Measurements from ENCODE around the gene MXD4.
A peak's percentile ranks its signal among the peaks of the same experiment; 100 is the strongest.

MXD4 gene

GRCh38 chr4:2257361-2258081 is 4.4 kb downstream of the MXD4 start:
- Histone ChIP-seq H3K27me3 (ENCODE audit: insufficient read depth, poor library complexity, severe bottlenecking) (no peaks in the 10 kb centered on the region), H3K9me3 (ENCODE audit: severe bottlenecking) (no peaks in the 10 kb centered on the region), H3K36me3 (ENCODE audit: low read depth) (peaks cover 27% of the 10 kb centered on the region), H3K4me3 (ENCODE audit: severe bottlenecking) (no peak overlapping the region), H3K4me1 (ENCODE audit: insufficient read depth, poor library complexity, severe bottlenecking) (peaks cover 15% of the 10 kb centered on the region), H3K27ac (ENCODE audit: poor library complexity, severe bottlenecking) (peak overlapping the region; percentile 56)
- ATAC-seq (ENCODE audit: low read depth) = no peak
- peak; percentile 50 for DNase-seq (ENCODE audit: low spot score)
- no peak for TF ChIP-seq CTCF (IDR thresholded peaks at IDR 0.05; ENCODE audit: poor library complexity, severe bottlenecking)

GRCh38 chr4:2256781-2257191 is 5.1 kb downstream of the MXD4 start:
- H3K9me3 ChIP-seq (ENCODE audit: severe bottlenecking) = no peaks in the 10 kb centered on the region

GRCh38 chr4:2256156-2256731 is 5.7 kb downstream of the MXD4 start:
- Histone ChIP-seq H3K27ac (ENCODE audit: poor library complexity, severe bottlenecking) (peak overlapping the region; percentile 56), H3K4me1 (ENCODE audit: insufficient read depth, poor library complexity, severe bottlenecking) (peaks cover 15% of the 10 kb centered on the region), H3K9me3 (ENCODE audit: severe bottlenecking) (no peaks in the 10 kb centered on the region), H3K27me3 (ENCODE audit: insufficient read depth, poor library complexity, severe bottlenecking) (no peaks in the 10 kb centered on the region), H3K4me3 (ENCODE audit: severe bottlenecking) (no peak overlapping the region), H3K36me3 (ENCODE audit: low read depth) (peaks cover 27% of the 10 kb centered on the region)
- peak; percentile 58 for DNase-seq (ENCODE audit: low spot score)
- no peak for ATAC-seq (ENCODE audit: low read depth)
- no peak for TF ChIP-seq CTCF (IDR thresholded peaks at IDR 0.05; ENCODE audit: poor library complexity, severe bottlenecking)

More at GRCh38 chr4:2256781-2257191, 5.1 kb downstream of the MXD4 start:
- H3K4me3 ChIP-seq (ENCODE audit: severe bottlenecking) = no peak overlapping the region
- ATAC-seq (ENCODE audit: low read depth) (no peak), DNase-seq (ENCODE audit: low spot score) (no peak)
- peaks cover 15% of the 10 kb centered on the region for H3K4me1 ChIP-seq (ENCODE audit: insufficient read depth, poor library complexity, severe bottlenecking)
- H3K27me3 ChIP-seq (ENCODE audit: insufficient read depth, poor library complexity, severe bottlenecking) = no peaks in the 10 kb centered on the region
- no peak for TF ChIP-seq CTCF (IDR thresholded peaks at IDR 0.05; ENCODE audit: poor library complexity, severe bottlenecking)
- peak overlapping the region; percentile 56 for H3K27ac ChIP-seq (ENCODE audit: poor library complexity, severe bottlenecking)
- H3K36me3 ChIP-seq (ENCODE audit: low read depth) = peaks cover 27% of the 10 kb centered on the region

GRCh38 chr4:2255501-2256155 is 6.3 kb downstream of the MXD4 start:
- Histone ChIP-seq H3K27ac (ENCODE audit: poor library complexity, severe bottlenecking) (peak overlapping the region; percentile 56), H3K9me3 (ENCODE audit: severe bottlenecking) (no peaks in the 10 kb centered on the region), H3K27me3 (ENCODE audit: insufficient read depth, poor library complexity, severe bottlenecking) (no peaks in the 10 kb centered on the region), H3K4me3 (ENCODE audit: severe bottlenecking) (no peak overlapping the region), H3K36me3 (ENCODE audit: low read depth) (peaks cover 27% of the 10 kb centered on the region), H3K4me1 (ENCODE audit: insufficient read depth, poor library complexity, severe bottlenecking) (peaks cover 13% of the 10 kb centered on the region)
- ATAC-seq (ENCODE audit: low read depth) (no peak), DNase-seq (ENCODE audit: low spot score) (no peak)
- TF ChIP-seq CTCF (IDR thresholded peaks at IDR 0.05; ENCODE audit: poor library complexity, severe bottlenecking) = no peak
